ENCODE measurements around the gene ERG. TPM values are rescaled to one million over a fixed set of nuclear protein-coding genes. Genes with fewer than 3 reads are reported as not detected.

The ERG gene
- polyA plus RNA-seq, 1 experiment, result not detected

DNA sequence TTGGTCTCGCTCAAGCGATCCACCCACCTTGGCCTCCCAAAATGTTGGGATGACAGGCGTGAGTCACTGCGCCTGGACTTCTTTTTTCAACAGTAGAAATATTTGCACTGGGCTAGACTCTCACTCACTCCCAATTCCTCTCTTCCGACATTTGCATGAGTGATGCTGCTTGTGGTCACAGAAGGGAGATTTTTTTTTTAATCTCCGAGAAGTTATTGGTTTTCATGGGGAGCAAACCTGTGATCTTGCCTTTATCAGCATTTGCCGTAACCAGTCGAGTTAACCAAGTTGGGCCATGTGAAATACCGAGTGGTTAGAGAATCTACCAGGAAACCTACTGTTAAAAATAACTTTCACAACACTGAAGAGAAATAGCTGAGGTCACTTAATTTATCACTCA, 21.1 kb downstream of the ERG start:
- no peak overlapping the region for H3K4me3 ChIP-seq (ENCODE audit: low read depth, low read length)
- no peak for DNase-seq (ENCODE audit: low read depth, low spot score)
- no peaks in the 10 kb centered on the region for H3K9me3 ChIP-seq (ENCODE audit: control insufficient read depth, insufficient read depth, low read length)
- POLR2A ChIA-PET, result no interaction called here
- CTCF ChIA-PET, result no interaction called here
- TF ChIP-seq, protein P1, sequence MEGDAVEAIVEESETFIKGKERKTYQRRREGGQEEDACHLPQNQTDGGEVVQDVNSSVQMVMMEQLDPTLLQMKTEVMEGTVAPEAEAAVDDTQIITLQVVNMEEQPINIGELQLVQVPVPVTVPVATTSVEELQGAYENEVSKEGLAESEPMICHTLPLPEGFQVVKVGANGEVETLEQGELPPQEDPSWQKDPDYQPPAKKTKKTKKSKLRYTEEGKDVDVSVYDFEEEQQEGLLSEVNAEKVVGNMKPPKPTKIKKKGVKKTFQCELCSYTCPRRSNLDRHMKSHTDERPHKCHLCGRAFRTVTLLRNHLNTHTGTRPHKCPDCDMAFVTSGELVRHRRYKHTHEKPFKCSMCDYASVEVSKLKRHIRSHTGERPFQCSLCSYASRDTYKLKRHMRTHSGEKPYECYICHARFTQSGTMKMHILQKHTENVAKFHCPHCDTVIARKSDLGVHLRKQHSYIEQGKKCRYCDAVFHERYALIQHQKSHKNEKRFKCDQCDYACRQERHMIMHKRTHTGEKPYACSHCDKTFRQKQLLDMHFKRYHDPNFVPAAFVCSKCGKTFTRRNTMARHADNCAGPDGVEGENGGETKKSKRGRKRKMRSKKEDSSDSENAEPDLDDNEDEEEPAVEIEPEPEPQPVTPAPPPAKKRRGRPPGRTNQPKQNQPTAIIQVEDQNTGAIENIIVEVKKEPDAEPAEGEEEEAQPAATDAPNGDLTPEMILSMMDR (IDR thresholded peaks at IDR 0.05; ENCODE audit: low read depth, low read length), result no peak
- peaks cover 4% of the 10 kb centered on the region for H3K27me3 ChIP-seq (ENCODE audit: control insufficient read depth, insufficient read depth, low read length)
- H3K27ac ChIP-seq (ENCODE audit: low read depth, low read length), result no peak overlapping the region

DNA sequence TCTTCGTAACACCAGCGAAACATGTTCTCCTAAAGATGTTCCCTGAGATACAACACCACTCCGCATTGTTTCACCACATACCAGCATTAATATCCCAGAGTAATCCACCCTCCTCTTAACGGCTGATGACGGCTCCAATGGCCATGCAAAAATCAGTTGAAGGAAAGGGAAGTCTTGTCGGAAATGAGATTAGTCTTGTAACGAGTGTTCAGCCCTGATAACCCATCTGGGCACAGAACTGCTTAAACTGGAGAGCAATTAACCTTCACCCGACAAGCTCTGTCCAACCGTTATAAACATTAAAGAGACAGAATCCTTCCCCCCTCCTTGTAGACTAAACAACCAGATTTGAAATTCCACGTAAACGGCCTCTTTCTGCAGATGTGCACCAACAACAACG, 21.9 kb downstream of the ERG start:
- no peak for DNase-seq (ENCODE audit: low read depth, low spot score)
- ChIA-PET CTCF (no interaction called here), POLR2A (no interaction called here)
- Histone ChIP-seq H3K4me3 (ENCODE audit: low read depth, low read length) (no peak overlapping the region), H3K9me3 (ENCODE audit: control insufficient read depth, insufficient read depth, low read length) (no peaks in the 10 kb centered on the region), H3K27me3 (ENCODE audit: control insufficient read depth, insufficient read depth, low read length) (peaks cover 4% of the 10 kb centered on the region), H3K27ac (ENCODE audit: low read depth, low read length) (no peak overlapping the region)
- TF ChIP-seq, protein P1 (IDR thresholded peaks at IDR 0.05; ENCODE audit: low read depth, low read length), result no peak

DNA sequence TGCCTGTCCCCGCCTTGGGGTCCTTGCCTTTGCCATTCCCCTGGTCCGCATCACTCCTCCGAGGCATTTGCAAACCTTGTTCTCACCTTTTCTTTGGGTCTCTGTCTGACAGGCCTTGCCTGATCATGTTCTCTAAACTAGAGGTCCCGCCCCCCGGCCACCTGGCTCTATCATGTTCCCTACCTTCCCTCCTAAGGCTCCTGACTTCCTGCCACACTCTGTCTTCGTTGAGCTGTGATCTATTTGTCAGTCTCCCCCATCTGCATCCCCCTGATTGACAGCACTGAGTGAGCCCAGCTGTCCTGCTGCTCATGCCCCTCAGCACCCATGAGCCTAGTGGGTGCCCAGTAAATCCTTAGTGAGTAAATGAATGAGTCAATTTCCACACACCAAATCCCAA, 22.8 kb downstream of the ERG start:
- ChIA-PET CTCF (interaction anchor here (0.6 kb wide), 1 partner anchor 10 kb away, joined by 4 read pairs; no protein-coding TSS in a partner anchor), POLR2A (no interaction called here)
- no peaks in the 10 kb centered on the region for H3K9me3 ChIP-seq (ENCODE audit: control insufficient read depth, insufficient read depth, low read length)
- H3K27me3 ChIP-seq (ENCODE audit: control insufficient read depth, insufficient read depth, low read length), result peaks cover 4% of the 10 kb centered on the region
- no peak overlapping the region for H3K4me3 ChIP-seq (ENCODE audit: low read depth, low read length)
- no peak for DNase-seq (ENCODE audit: low read depth, low spot score)
- TF ChIP-seq, protein P1 (IDR thresholded peaks at IDR 0.05; ENCODE audit: low read depth, low read length), result no peak
- no peak overlapping the region for H3K27ac ChIP-seq (ENCODE audit: low read depth, low read length)

DNA sequence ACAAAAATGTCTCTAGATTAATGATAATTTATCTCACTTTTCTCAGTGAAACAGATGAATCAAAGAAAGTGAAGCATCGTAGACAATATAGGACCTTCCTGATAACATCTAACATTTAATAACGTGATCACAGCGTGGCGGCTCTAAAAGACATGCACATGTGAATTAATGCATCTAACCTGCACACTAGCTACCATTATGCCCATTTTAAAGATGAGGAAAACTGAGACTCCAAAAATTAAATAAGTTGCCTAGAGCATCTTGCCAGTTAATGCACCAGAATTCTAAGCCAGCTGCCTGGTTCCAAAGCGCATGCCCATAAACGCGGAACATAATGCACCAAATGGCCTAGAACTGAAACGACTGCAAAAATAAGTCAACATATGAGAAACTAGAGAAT, 23.5 kb downstream of the ERG start:
- TF ChIP-seq, protein P1 (IDR thresholded peaks at IDR 0.05; ENCODE audit: low read depth, low read length), result no peak
- Histone ChIP-seq H3K9me3 (ENCODE audit: control insufficient read depth, insufficient read depth, low read length) (no peaks in the 10 kb centered on the region), H3K27me3 (ENCODE audit: control insufficient read depth, insufficient read depth, low read length) (peaks cover 4% of the 10 kb centered on the region), H3K27ac (ENCODE audit: low read depth, low read length) (no peak overlapping the region), H3K4me3 (ENCODE audit: low read depth, low read length) (no peak overlapping the region)
- POLR2A ChIA-PET, result no interaction called here
- CTCF ChIA-PET, result no interaction called here
- no peak for DNase-seq (ENCODE audit: low read depth, low spot score)

DNA sequence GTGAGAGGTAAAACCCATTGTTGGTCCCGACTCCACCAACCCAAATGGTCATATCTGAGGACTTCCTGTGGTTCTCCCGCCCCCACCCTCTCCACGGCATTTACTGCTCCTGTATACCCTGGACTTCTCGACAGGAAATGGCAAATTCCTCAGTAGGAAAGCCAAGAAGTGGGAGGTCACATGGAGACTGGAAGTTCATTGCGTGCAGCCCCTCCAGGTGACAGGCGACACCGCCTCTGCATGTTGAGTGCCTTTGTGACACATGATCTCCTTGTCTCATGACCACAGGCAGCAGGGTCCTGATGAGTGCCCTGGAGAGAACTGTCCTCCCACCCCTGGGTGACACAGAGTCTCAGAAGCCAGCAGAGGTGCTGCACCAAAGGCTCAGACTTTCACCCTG, 24.2 kb downstream of the ERG start:
- no peaks in the 10 kb centered on the region for H3K9me3 ChIP-seq (ENCODE audit: control insufficient read depth, insufficient read depth, low read length)
- CTCF ChIA-PET, result no interaction called here
- no peak for DNase-seq (ENCODE audit: low read depth, low spot score)
- peaks cover 4% of the 10 kb centered on the region for H3K27me3 ChIP-seq (ENCODE audit: control insufficient read depth, insufficient read depth, low read length)
- TF ChIP-seq, protein P1 (IDR thresholded peaks at IDR 0.05; ENCODE audit: low read depth, low read length), result no peak
- POLR2A ChIA-PET, result no interaction called here
- no peak overlapping the region for H3K4me3 ChIP-seq (ENCODE audit: low read depth, low read length)
- no peak overlapping the region for H3K27ac ChIP-seq (ENCODE audit: low read depth, low read length)
